Measurements from ENCODE around the gene CATSPERB.

CATSPERB gene

GRCh38 chr14:91745344-91745743, 13.5 kb upstream of the CATSPERB start:
- no peak for TF ChIP-seq GATA2 (IDR thresholded peaks at IDR 0.05; ENCODE audit: low read depth, low read length)
- TF ChIP-seq GATA3 (IDR thresholded peaks at IDR 0.05; ENCODE audit: low read depth, low read length): no peak

GRCh38 chr14:91744068-91744480, 12.2 kb upstream of the CATSPERB start:
- TF ChIP-seq GATA2 (IDR thresholded peaks at IDR 0.05; ENCODE audit: low read depth, low read length) (no peak), GATA3 (IDR thresholded peaks at IDR 0.05; ENCODE audit: low read depth, low read length) (no peak)

DNA sequence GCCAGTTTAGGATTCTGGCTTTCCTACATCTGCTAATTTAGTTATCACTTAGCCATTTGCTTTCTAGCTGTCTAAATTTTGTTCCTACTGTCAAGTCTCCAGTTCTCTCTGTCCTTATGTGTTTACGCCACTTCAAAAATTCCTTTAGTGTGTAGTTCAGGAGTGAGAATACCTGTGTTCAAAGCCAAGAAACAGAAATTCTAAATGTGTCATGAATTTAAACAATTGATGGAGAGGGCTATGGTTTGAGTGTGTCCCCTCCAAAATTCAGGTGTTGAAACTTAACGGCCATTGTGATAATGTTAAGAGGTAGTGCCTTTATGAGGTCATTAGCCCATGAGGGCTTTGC, 11.4 kb upstream of the CATSPERB start:
- TF ChIP-seq GATA2 (IDR thresholded peaks at IDR 0.05; ENCODE audit: low read depth, low read length) (no peak), GATA3 (IDR thresholded peaks at IDR 0.05; ENCODE audit: low read depth, low read length) (no peak)

- TF ChIP-seq GATA2 (IDR thresholded peaks at IDR 0.05; ENCODE audit: low read depth, low read length): no peak
- no peak for TF ChIP-seq GATA3 (IDR thresholded peaks at IDR 0.05; ENCODE audit: low read depth, low read length)
These were observed 10.9 kb upstream of the CATSPERB start for GRCh38 chr14:91742621-91743304.

DNA sequence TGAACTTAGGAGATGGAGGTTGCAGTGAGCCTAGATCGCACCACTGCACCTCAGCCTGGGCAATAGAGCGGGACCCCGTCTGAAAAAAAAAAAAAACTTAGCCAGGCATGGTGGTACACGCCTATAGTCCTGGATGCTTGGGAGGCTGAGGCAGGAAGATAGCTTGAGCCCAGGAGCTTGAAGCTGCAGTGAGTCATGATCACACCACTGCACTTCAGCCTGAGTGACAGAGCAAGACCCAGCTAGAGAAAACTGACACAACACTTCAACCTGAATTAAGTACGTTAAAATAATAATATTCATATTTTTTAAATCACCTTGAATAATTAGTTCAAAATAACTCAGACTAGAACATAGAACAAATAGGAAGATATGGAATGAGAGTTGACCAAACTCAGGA, 5.7 kb upstream of the CATSPERB start:
- TF ChIP-seq GATA3 (IDR thresholded peaks at IDR 0.05; ENCODE audit: low read depth, low read length): no peak
- no peak for TF ChIP-seq GATA2 (IDR thresholded peaks at IDR 0.05; ENCODE audit: low read depth, low read length)

DNA sequence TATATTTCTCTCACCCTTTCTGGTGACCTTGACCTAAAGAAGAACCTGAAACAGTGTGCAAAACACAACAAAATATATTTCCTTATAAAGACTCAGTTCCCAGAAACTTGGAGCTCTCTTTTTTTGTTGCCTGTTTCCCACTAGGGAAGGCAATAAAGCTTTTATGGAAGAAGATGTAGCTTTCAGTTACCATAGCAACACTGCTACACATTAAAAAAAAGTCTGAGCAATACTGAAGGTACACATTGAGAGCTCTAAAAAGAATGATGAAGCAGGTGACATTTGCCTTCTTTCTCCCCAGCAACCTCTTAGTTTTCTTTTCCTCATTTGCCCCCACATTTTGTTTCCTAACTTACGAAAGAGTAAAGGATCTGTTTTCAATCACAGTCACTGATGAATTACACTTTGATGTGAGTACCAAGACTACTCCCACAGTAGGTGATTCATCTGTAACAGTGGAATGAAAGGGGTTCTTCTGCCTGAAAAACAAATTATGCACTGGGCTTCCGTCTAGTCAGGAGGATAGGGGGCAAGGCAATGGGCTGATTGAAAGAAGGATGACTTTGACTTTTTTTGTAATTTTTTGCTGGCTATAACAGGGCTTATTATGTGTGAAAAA, 1.1 kb upstream of the CATSPERB start:
- TF ChIP-seq GATA2 (IDR thresholded peaks at IDR 0.05; ENCODE audit: low read depth, low read length) (no peak), GATA3 (IDR thresholded peaks at IDR 0.05; ENCODE audit: low read depth, low read length) (no peak)

DNA sequence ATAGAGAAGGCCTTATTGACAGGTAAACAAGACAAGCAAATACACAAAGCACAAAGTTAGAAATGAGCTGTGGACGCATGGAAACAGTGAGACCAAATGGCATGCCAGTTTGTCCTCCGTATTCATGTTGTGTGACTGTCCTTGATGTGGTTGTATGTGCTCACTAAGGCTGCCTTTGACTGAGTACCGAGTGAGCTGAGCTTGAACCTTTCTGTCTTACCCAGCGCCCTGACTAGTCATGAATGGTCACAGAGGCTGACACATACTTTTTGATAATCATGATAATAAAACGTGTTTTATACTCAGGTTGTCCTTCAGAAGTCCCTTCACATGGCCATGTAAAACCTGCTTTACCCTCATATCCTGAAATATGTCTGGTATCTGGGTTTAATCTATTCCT, 553 bp upstream of the CATSPERB start:
- TF ChIP-seq GATA3 (IDR thresholded peaks at IDR 0.05; ENCODE audit: low read depth, low read length) (no peak), GATA2 (IDR thresholded peaks at IDR 0.05; ENCODE audit: low read depth, low read length) (no peak)

- no peak for TF ChIP-seq GATA3 (IDR thresholded peaks at IDR 0.05; ENCODE audit: low read depth, low read length)
- TF ChIP-seq GATA2 (IDR thresholded peaks at IDR 0.05; ENCODE audit: low read depth, low read length): no peak
These were observed 868 bp downstream of the CATSPERB start for GRCh38 chr14:91731018-91731417.

- TF ChIP-seq GATA2 (IDR thresholded peaks at IDR 0.05; ENCODE audit: low read depth, low read length): no peak
- TF ChIP-seq GATA3 (IDR thresholded peaks at IDR 0.05; ENCODE audit: low read depth, low read length): no peak
These were observed 2.1 kb downstream of the CATSPERB start for GRCh38 chr14:91729756-91730155.

GRCh38 chr14:91728616-91729183, 3.2 kb downstream of the CATSPERB start:
- no peak for TF ChIP-seq GATA2 (IDR thresholded peaks at IDR 0.05; ENCODE audit: low read depth, low read length)
- TF ChIP-seq GATA3 (IDR thresholded peaks at IDR 0.05; ENCODE audit: low read depth, low read length): no peak

DNA sequence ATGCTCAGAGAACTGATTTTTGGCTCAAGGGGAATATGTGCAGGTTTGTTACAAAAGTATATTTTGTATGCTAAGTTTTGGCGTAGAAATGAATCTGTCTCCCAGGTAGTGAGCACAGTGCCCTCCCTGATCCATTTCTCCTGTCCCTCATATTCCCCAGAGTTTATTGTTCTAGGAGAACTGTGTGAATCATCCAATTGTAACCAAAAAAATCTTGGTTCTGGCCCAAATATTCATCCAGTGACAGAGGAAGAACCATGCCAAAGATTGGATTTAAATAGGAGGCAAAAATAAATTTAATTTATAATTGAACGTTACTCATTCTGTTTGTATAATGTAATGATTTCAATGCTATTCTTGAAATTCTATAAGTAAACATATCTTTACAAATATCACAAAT, 4.8 kb downstream of the CATSPERB start:
- TF ChIP-seq GATA3 (IDR thresholded peaks at IDR 0.05; ENCODE audit: low read depth, low read length) (no peak), GATA2 (IDR thresholded peaks at IDR 0.05; ENCODE audit: low read depth, low read length) (no peak)

DNA sequence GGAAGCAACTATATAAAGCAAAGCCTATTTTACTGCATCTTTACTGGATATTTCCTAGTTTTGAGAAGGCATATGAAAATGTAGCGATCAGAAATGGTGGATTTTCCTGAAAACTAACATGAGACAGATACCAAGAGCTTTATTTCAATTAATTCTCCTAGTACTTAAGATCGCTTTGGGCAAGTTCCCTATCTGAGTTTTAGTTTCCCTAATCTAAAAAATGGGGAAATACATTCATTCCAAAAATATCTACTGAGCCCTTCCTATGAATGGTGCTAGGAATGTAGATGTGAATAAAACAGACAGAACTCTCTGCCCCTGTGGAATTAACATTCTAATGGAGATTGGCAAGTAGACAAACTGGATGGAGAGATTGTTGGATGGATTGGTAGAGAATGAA, 8.4 kb downstream of the CATSPERB start:
- TF ChIP-seq GATA3 (IDR thresholded peaks at IDR 0.05; ENCODE audit: low read depth, low read length) (no peak), GATA2 (IDR thresholded peaks at IDR 0.05; ENCODE audit: low read depth, low read length) (no peak)

DNA sequence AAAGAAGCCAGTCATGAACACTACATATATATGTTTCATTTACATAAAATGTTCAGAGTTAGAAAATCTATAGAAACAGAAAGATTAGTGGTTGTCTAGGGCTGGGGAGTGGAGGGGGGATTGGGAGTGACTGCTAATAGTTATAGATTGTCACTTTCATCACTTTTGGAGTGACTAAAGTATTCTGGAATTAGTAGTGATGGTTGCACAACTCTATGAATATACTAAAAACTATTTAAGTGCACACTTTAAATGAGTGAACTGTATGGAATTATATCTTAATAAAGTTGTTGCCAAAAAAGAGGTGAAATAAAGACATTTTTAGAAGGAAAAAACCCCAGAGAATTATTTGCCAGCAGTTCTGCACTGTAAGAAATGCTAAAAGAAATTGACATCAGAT, 9.5 kb downstream of the CATSPERB start:
- no peak for TF ChIP-seq GATA3 (IDR thresholded peaks at IDR 0.05; ENCODE audit: low read depth, low read length)
- no peak for TF ChIP-seq GATA2 (IDR thresholded peaks at IDR 0.05; ENCODE audit: low read depth, low read length)

DNA sequence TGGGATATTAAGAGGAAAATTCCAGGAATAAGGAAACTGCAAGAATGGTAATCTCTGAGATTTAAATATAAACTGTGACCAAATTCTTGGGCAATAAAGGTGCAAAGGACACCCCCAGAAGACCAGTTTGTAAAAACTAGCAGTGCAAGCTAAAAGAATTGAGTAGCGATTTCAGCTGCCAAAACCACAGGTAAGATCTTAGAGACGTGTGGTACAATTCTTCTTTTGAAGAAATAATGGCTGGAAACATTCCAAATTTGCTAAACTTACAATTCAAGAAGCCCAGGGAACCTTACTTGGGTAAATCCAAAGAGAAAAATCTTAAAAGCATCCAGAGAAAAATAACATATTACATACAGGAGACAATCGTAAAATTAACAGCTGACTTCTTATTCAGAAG, 12.0 kb downstream of the CATSPERB start:
- TF ChIP-seq GATA2 (IDR thresholded peaks at IDR 0.05; ENCODE audit: low read depth, low read length) (no peak), GATA3 (IDR thresholded peaks at IDR 0.05; ENCODE audit: low read depth, low read length) (no peak)

DNA sequence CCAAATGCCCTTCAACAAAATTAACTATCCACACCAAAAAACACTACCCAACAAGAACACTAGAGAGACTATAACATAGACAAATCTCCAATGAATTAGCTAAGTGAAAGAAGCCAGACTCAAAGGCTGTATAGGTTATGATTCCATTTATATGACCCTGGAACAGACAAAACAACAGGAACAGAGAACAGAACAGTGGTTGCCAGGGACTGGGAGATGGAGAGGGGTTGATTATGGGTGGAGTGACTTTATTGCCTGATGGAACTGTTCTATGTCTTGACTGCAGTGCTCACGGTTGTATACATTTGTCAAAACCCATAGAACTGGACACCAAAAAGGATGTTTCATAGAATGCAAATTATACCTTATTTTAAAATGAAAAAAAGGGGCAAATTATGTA, 14.9 kb downstream of the CATSPERB start:
- TF ChIP-seq GATA2 (IDR thresholded peaks at IDR 0.05; ENCODE audit: low read depth, low read length) (no peak), GATA3 (IDR thresholded peaks at IDR 0.05; ENCODE audit: low read depth, low read length) (no peak)

Measured in SH-SY5Y (cell line).